ENCODE results near the gene KRR1. TPM values are rescaled to one million over a fixed set of nuclear protein-coding genes. Genes with fewer than 3 reads are reported as not detected.
"Not testable (repeated sequence)": the region's sequence is repeated elsewhere in the genome, so short reads cannot be mapped to it uniquely, and the experiment has no call there.

The KRR1 gene
- total and polyA plus RNA-seq, 2 donors from 2014 or later, result 20.0 to 50.7 TPM

DNA sequence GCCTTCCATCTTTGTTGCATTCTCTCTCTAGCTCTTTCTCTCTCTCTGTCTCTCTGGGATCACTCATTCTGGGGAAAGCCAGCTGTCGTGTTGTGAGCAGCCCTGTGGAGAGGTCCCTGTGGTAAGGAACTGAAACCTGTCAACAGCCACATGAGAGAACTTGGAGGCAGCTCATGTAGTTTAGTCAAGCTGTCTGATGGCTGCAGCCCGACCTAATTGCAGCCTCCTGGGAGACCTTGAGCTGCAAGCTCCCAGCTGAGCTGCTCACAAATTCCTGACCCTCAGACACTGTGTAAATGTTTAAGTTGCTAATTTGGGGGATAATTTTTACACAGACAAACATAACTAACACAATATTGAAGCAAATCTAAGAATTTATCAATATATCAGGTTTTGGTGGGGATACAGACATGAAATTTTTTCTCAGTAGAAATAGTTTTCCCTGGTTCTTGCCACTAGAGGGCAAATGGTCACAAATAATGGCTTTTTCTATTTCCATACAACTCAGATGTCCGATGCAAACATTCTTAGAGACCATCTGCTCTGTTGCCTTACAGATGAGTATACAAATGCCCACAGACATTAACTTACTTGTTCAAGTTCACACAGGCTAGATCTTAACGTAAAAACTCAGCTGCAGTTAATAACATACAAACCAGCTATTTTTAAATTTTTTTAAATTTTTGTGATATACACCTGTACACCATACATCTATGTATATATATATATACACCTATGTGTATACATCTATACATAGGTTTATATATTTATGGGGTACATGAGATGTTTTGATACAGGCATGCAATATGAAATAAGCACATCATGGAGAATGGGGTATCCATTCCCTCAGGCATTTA is 15.5 kb upstream of the KRR1 start:
- TF ChIP-seq, protein P1, sequence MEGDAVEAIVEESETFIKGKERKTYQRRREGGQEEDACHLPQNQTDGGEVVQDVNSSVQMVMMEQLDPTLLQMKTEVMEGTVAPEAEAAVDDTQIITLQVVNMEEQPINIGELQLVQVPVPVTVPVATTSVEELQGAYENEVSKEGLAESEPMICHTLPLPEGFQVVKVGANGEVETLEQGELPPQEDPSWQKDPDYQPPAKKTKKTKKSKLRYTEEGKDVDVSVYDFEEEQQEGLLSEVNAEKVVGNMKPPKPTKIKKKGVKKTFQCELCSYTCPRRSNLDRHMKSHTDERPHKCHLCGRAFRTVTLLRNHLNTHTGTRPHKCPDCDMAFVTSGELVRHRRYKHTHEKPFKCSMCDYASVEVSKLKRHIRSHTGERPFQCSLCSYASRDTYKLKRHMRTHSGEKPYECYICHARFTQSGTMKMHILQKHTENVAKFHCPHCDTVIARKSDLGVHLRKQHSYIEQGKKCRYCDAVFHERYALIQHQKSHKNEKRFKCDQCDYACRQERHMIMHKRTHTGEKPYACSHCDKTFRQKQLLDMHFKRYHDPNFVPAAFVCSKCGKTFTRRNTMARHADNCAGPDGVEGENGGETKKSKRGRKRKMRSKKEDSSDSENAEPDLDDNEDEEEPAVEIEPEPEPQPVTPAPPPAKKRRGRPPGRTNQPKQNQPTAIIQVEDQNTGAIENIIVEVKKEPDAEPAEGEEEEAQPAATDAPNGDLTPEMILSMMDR (IDR thresholded peaks at IDR 0.05; ENCODE audit: borderline replicate concordance, extremely low read depth, insufficient read depth), result peak; percentile 50
- intact Hi-C loops (cut with DNase I), result loop anchor here (10.0 kb wide), 1 partner anchor 508 kb away; the partner anchor contains the start of gene PHLDA1
- no peak for FAIRE-seq
- no peaks in the 10 kb centered on the region for H3K4me1 ChIP-seq (ENCODE audit: control insufficient read depth in 2 of 3, insufficient read depth in 2 of 3, low read depth in 1 of 3, low read length in 3 of 3)
- no peaks in the 10 kb centered on the region for H3K9me3 ChIP-seq (ENCODE audit: control insufficient read depth in 2 of 3, insufficient read depth in 1 of 3, low read length in 3 of 3)
- H3K27ac ChIP-seq (ENCODE audit: low read depth in 2 of 2, low read length in 2 of 2), result no peak overlapping the region
- H3K27me3 ChIP-seq (ENCODE audit: control insufficient read depth, insufficient read depth, low read length), result no peaks in the 10 kb centered on the region
- H3K9ac ChIP-seq (ENCODE audit: low read length in 3 of 3), result no peak overlapping the region
- H3K4me3 ChIP-seq (ENCODE audit: low read length in 3 of 3), result no peak overlapping the region
- no peaks in the 10 kb centered on the region for H3K36me3 ChIP-seq (ENCODE audit: control insufficient read depth in 2 of 3, insufficient read depth in 3 of 3, low read length in 3 of 3)
- peak in 2 of 5 donors; percentile 79 to 84 for DNase-seq

DNA sequence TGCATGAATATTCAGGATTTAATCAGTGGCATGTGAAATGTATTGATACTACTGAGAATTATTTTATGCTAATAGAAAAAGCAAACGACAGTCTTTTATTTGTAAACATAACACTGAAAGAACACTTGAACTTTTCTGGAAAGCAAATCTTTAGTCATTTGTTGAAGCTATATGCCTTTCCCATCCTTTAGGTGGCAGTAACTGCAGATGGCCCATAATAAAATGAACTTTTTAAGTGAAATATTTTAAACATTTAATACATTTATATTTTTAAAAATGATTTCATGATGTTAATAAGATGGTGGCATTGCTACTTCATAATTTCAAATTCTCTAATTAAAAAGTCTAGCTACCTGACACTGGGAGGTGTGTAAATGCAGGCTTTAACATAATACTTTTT is 13.9 kb upstream of the KRR1 start:
- H3K4me1 ChIP-seq (ENCODE audit: control insufficient read depth in 2 of 3, insufficient read depth in 2 of 3, low read depth in 1 of 3, low read length in 3 of 3), result no peaks in the 10 kb centered on the region
- H3K27ac ChIP-seq (ENCODE audit: low read depth in 2 of 2, low read length in 2 of 2), result no peak overlapping the region
- DNase-seq (no peak), FAIRE-seq (no peak)
- intact Hi-C loops (cut with DNase I), result loop anchor here (10.0 kb wide), 1 partner anchor 510 kb away; the partner anchor contains the start of gene PHLDA1
- TF ChIP-seq, protein P1 (IDR thresholded peaks at IDR 0.05; ENCODE audit: borderline replicate concordance, extremely low read depth, insufficient read depth), result peak; percentile 10
- H3K9me3 ChIP-seq (ENCODE audit: control insufficient read depth in 2 of 3, insufficient read depth in 1 of 3, low read length in 3 of 3), result no peaks in the 10 kb centered on the region
- H3K27me3 ChIP-seq (ENCODE audit: control insufficient read depth, insufficient read depth, low read length), result no peaks in the 10 kb centered on the region
- H3K9ac ChIP-seq (ENCODE audit: low read length in 3 of 3), result no peak overlapping the region
- H3K36me3 ChIP-seq (ENCODE audit: control insufficient read depth in 2 of 3, insufficient read depth in 3 of 3, low read length in 3 of 3), result no peaks in the 10 kb centered on the region
- no peak overlapping the region for H3K4me3 ChIP-seq (ENCODE audit: low read length in 3 of 3)

DNA sequence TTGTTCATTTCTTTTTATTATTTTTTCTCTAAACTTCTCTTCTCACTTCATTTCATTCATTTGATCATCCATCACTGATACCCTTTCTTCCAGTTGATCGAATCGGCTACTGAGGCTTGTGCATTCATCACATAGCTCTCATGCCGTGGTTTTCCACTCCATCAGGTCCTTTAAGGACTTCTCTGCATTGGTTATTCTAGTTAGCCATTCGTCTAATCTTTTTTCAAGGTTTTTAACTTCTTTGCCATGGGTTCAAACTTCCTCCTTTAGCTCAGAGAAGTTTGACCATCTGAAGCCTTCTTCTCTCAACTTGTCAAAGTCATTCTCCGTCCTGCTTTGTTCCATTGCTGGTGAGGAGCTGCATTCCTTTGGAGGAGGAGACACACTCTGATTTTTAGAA is 10.7 kb upstream of the KRR1 start:
- not testable (repeated sequence) for H3K27me3 ChIP-seq (ENCODE audit: control insufficient read depth, insufficient read depth, low read length); H3K4me3 ChIP-seq (ENCODE audit: low read length in 3 of 3); H3K36me3 ChIP-seq (ENCODE audit: control insufficient read depth in 2 of 3, insufficient read depth in 3 of 3, low read length in 3 of 3); DNase-seq; H3K4me1 ChIP-seq (ENCODE audit: control insufficient read depth in 2 of 3, insufficient read depth in 2 of 3, low read depth in 1 of 3, low read length in 3 of 3); FAIRE-seq; H3K27ac ChIP-seq (ENCODE audit: low read depth in 2 of 2, low read length in 2 of 2); H3K9ac ChIP-seq (ENCODE audit: low read length in 3 of 3); H3K9me3 ChIP-seq (ENCODE audit: control insufficient read depth in 2 of 3, insufficient read depth in 1 of 3, low read length in 3 of 3)
- intact Hi-C loops (cut with DNase I), result loop anchor here (10.0 kb wide), 1 partner anchor 513 kb away; the partner anchor contains the start of gene PHLDA1

DNA sequence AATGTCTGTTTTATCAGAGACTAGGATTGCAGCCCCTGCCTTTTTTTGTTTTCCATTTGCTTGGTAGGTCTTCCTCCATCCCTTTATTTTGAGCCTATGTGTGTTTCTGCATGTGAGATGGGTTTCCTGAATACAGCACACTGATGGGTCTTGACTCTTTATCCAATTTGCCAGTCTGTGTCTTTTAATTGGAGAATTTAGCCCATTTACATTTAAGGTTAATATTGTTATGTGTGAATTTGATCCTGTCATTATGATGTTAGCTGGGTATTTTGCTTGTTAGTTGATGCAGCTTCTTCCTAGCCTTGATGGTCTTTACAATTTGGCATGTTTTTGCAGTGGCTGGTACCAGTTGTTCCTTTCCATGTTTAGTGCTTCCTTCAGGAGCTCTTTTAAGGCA is 9.8 kb upstream of the KRR1 start:
- FAIRE-seq; H3K4me3 ChIP-seq (ENCODE audit: low read length in 3 of 3); H3K36me3 ChIP-seq (ENCODE audit: control insufficient read depth in 2 of 3, insufficient read depth in 3 of 3, low read length in 3 of 3); H3K27me3 ChIP-seq (ENCODE audit: control insufficient read depth, insufficient read depth, low read length); DNase-seq; H3K27ac ChIP-seq (ENCODE audit: low read depth in 2 of 2, low read length in 2 of 2); H3K4me1 ChIP-seq (ENCODE audit: control insufficient read depth in 2 of 3, insufficient read depth in 2 of 3, low read depth in 1 of 3, low read length in 3 of 3); H3K9ac ChIP-seq (ENCODE audit: low read length in 3 of 3); H3K9me3 ChIP-seq (ENCODE audit: control insufficient read depth in 2 of 3, insufficient read depth in 1 of 3, low read length in 3 of 3): not testable (repeated sequence)
- intact Hi-C loops (cut with DNase I), result loop anchor here (10.0 kb wide), 1 partner anchor 514 kb away; the partner anchor contains the start of gene PHLDA1
